Neuronal stem cell (in vitro differentiated cells): ENCODE measurements around the gene CYP2C19.
A peak's percentile ranks its signal among the peaks of the same experiment; 100 is the strongest.

Experiments
- DNase-seq: peaks from one replicate; pipeline ENCODE4 v3.0.0-alpha.2; 2013; ENCODE audit warnings: low spot score
- H2AFZ ChIP-seq: one replicate; pipeline ENCODE4 v1.6.1; 2013; ENCODE audit warnings: mild to moderate bottlenecking, low read length, inconsistent platforms
- H2AK5ac ChIP-seq: 2 replicates; pipeline ENCODE4 v1.6.1; 2013; ENCODE audit warnings: low read depth, mild to moderate bottlenecking, inconsistent platforms, low read length, moderate library complexity, mixed read lengths
- H2BK120ac ChIP-seq: 2 replicates; pipeline ENCODE4 v1.6.1; 2013; ENCODE audit warnings: low read depth, mild to moderate bottlenecking, inconsistent platforms, low read length, moderate library complexity, mixed read lengths
- H2BK12ac ChIP-seq: one replicate; pipeline ENCODE4 v1.6.1; 2013; ENCODE audit warnings: low read length, inconsistent platforms
- H2BK15ac ChIP-seq: 2 replicates; pipeline ENCODE4 v1.6.1; 2013; ENCODE audit warnings: mild to moderate bottlenecking, low read length, inconsistent platforms, mixed read lengths
- H2BK5ac ChIP-seq: one replicate; pipeline ENCODE4 v1.6.1; 2013; ENCODE audit warnings: inconsistent platforms, mild to moderate bottlenecking, low read length, moderate library complexity
- H3K14ac ChIP-seq: one replicate; pipeline ENCODE4 v1.6.1; 2013; ENCODE audit warnings: low read length, inconsistent platforms
- H3K18ac ChIP-seq: 2 replicates; pipeline ENCODE4 v1.6.1; 2013; ENCODE audit warnings: low read length, inconsistent platforms
- H3K23ac ChIP-seq: 2 replicates; pipeline ENCODE4 v1.6.1; 2013; ENCODE audit warnings: low read depth, mild to moderate bottlenecking, mixed read lengths, low read length, inconsistent platforms; ENCODE audit not compliant: poor library complexity
- H3K27ac ChIP-seq: replicated peaks from 3 replicates; pipeline ENCODE4 v1.5.1; 2013; ENCODE audit warnings: low read length, inconsistent platforms
- H3K27me3 ChIP-seq, 3 experiments: 2 replicates each; pipeline ENCODE4 v1.6.1; 2013; ENCODE audit warnings: low read length in 3 of 3, mild to moderate bottlenecking in 2 of 3, inconsistent platforms in 1 of 3, low read depth in 1 of 3, mixed read lengths in 1 of 3, moderate library complexity in 1 of 3; ENCODE audit not compliant: control insufficient read depth in 3 of 3, insufficient read depth in 3 of 3
- H3K36me3 ChIP-seq, 2 donors: replicated peaks in 1 of 2; 2 replicates each; pipeline ENCODE4 v1.6.1; 2013; ENCODE audit warnings: low read length in 2 of 2; ENCODE audit not compliant: control insufficient read depth in 2 of 2, insufficient read depth in 2 of 2
- H3K4ac ChIP-seq: 2 replicates; pipeline ENCODE4 v1.6.1; 2013; ENCODE audit warnings: inconsistent platforms, mild to moderate bottlenecking, low read length, moderate library complexity
- H3K4me1 ChIP-seq, 2 donors: 1 replicate in 1 of 2; 2 replicates in 1 of 2; pipeline ENCODE4 v1.6.1; 2013; ENCODE audit warnings: low read length in 2 of 2, low read depth in 1 of 2; ENCODE audit not compliant: control insufficient read depth in 2 of 2, insufficient read depth in 1 of 2
- H3K4me2 ChIP-seq: one replicate; pipeline ENCODE4 v1.6.1; 2013; ENCODE audit warnings: mild to moderate bottlenecking, low read length, inconsistent platforms; ENCODE audit not compliant: insufficient read depth, poor library complexity, severe bottlenecking
- H3K4me3 ChIP-seq, 2 donors: 2 replicates each; pipeline ENCODE4 v1.5.1; 2013; ENCODE audit warnings: low read length in 2 of 2, mild to moderate bottlenecking in 2 of 2, inconsistent platforms in 1 of 2, moderate library complexity in 1 of 2
- H3K79me1 ChIP-seq: one replicate; pipeline ENCODE4 v1.6.1; 2013; ENCODE audit warnings: low read depth, mild to moderate bottlenecking, inconsistent platforms, low read length, moderate library complexity
- H3K9ac ChIP-seq: one replicate; pipeline ENCODE4 v1.6.1; 2013; ENCODE audit warnings: mild to moderate bottlenecking, low read depth, low read length, inconsistent platforms; ENCODE audit not compliant: poor library complexity
- H3K9me3 ChIP-seq, 2 donors: replicated peaks in 1 of 2; 2 replicates each; pipeline versions ENCODE3 to v1.6.1; 2013; ENCODE audit warnings: low read length in 2 of 2, mild to moderate bottlenecking in 2 of 2, inconsistent platforms in 1 of 2, low read depth in 1 of 2, mixed read lengths in 1 of 2, moderate library complexity in 1 of 2; ENCODE audit not compliant: control insufficient read depth in 2 of 2, insufficient read depth in 1 of 2
- H4K8ac ChIP-seq: one replicate; pipeline ENCODE4 v1.6.1; 2013; ENCODE audit warnings: low read depth, mild to moderate bottlenecking, inconsistent platforms, low read length, moderate library complexity
- H4K91ac ChIP-seq: one replicate; pipeline ENCODE4 v1.6.1; 2013; ENCODE audit warnings: low read length, low read depth, mild to moderate bottlenecking, inconsistent platforms; ENCODE audit not compliant: poor library complexity
- WGBS, 2 donors: extraction: QIAGEN DNeasy Blood & Tissue Kit; methylation state at CpG; one replicate each; pipeline ENCODE4 v1.1.7; 2013; ENCODE audit warnings: missing lambda C conversion rate in 2 of 2, mixed read lengths in 1 of 2; ENCODE audit not compliant: insufficient read length in 2 of 2, insufficient replicate concordance in 1 of 2; ENCODE audit errors: extremely low coverage in 2 of 2; 5-methylcytosine and 5-hydroxymethylcytosine counted together

Gene CYP2C19

DNA sequence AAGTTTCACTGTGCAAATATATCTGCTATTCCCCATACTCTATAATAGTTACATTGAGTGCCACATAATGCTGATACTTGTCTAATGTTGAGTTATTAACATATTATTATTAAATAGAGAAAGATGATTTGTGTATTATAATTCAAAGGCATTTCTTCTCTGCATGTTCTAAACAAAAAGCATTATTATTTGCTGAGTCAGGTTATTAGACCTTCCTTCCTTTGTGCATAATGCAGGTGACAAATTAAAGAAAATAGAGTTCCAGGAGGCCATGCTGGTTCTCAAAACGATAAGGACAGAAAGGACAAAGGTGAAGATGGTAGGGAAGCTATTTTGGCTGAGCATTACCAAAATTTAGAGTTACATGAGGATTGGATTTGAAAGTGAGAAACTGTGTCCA lies 90.6 kb downstream of the CYP2C19 start:
- H2AK5ac ChIP-seq, result no peak overlapping the region
- no peak overlapping the region for H2BK120ac ChIP-seq
- H3K14ac ChIP-seq, result no peak overlapping the region
- H3K4ac ChIP-seq, result no peak overlapping the region
- no peak overlapping the region for H2BK15ac ChIP-seq
- H2BK12ac ChIP-seq, result no peak overlapping the region
- H3K23ac ChIP-seq, result no peak overlapping the region
- H3K36me3 ChIP-seq, result no peaks in the 10 kb centered on the region
- H3K4me2 ChIP-seq, result no peak overlapping the region
- H3K27me3 ChIP-seq, result no peaks in the 10 kb centered on the region
- H4K91ac ChIP-seq, result no peak overlapping the region
- no peak overlapping the region for H3K27ac ChIP-seq
- H3K9me3 ChIP-seq, result peaks cover 0 to under 1% of the 10 kb centered on the region in 2 donors
- no CpG with 5 or more reads among the region's 1 CpG for WGBS, 2 donors
- no peak overlapping the region for H3K4me3 ChIP-seq
- no peak for DNase-seq
- H2BK5ac ChIP-seq, result no peak overlapping the region
- no peak overlapping the region for H2AFZ ChIP-seq
- H4K8ac ChIP-seq, result no peak overlapping the region
- no peak overlapping the region for H3K9ac ChIP-seq
- H3K79me1 ChIP-seq, result no peaks in the 10 kb centered on the region
- no peaks in the 10 kb centered on the region for H3K4me1 ChIP-seq
- H3K18ac ChIP-seq, result no peak overlapping the region

- peaks cover 0 to 1% of the 10 kb centered on the region in 2 donors for H3K9me3 ChIP-seq
- H3K79me1 ChIP-seq, result no peaks in the 10 kb centered on the region
- WGBS, 2 donors, result no CpG with 5 or more reads among the region's 4 CpGs
- no peak overlapping the region for H3K14ac ChIP-seq
- no peak overlapping the region for H3K4ac ChIP-seq
- H3K36me3 ChIP-seq, result no peaks in the 10 kb centered on the region
- no peak overlapping the region for H2AFZ ChIP-seq
- no peaks in the 10 kb centered on the region for H3K27me3 ChIP-seq
- no peak overlapping the region for H2BK120ac ChIP-seq
- no peak overlapping the region for H2BK12ac ChIP-seq
- no peak overlapping the region for H3K18ac ChIP-seq
- no peak overlapping the region for H4K8ac ChIP-seq
- no peak overlapping the region for H4K91ac ChIP-seq
- no peak overlapping the region for H3K9ac ChIP-seq
- H2BK15ac ChIP-seq, result no peak overlapping the region
- H3K27ac ChIP-seq, result no peak overlapping the region
- no peaks in the 10 kb centered on the region for H3K4me1 ChIP-seq
- H2BK5ac ChIP-seq, result no peak overlapping the region
- H3K23ac ChIP-seq, result no peak overlapping the region
- H3K4me2 ChIP-seq, result no peak overlapping the region
- H2AK5ac ChIP-seq, result no peak overlapping the region
- H3K4me3 ChIP-seq, result peak overlapping the region in 1 of 2 donors; percentile 49
- no peak for DNase-seq
Observed at GRCh38 chr10:94858005-94858404, 95.5 kb downstream of the CYP2C19 start.

GRCh38 chr10:94859086-94859485 lies 96.6 kb downstream of the CYP2C19 start:
- no peak overlapping the region for H3K18ac ChIP-seq
- no peak overlapping the region for H2BK15ac ChIP-seq
- no CpG with 5 or more reads among the region's 3 CpGs for WGBS, 2 donors

DNA sequence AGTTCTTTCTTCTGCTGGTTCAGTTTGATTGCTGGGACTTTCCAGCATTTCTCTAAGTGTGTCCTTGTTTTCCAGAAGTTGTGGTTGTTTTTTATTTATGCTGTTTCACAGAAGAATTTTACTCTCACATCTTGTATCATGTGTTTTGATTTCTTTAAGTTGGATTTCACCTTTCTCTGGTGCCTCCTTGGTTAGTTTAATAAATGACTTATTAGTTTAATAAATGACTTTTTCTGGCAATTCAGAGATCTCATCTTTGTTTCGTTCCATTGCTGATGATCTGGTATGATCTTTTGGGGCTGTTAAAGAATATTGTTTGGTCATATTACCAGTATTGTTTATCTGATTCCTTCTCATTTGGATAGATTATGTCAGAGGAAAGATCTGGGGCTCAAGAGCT lies 116.2 kb downstream of the CYP2C19 start:
- H3K9me3 ChIP-seq, result no peaks in the 10 kb centered on the region
- no peak overlapping the region for H3K9ac ChIP-seq
- no peaks in the 10 kb centered on the region for H3K27me3 ChIP-seq
- DNase-seq, result no peak
- no peak overlapping the region for H2BK5ac ChIP-seq
- H3K4me3 ChIP-seq, result no peak overlapping the region
- no peak overlapping the region for H4K91ac ChIP-seq
- no peak overlapping the region for H3K14ac ChIP-seq
- H2BK12ac ChIP-seq, result no peak overlapping the region
- no peak overlapping the region for H3K4ac ChIP-seq
- no peak overlapping the region for H3K23ac ChIP-seq
- no peak overlapping the region for H2BK120ac ChIP-seq
- no peak overlapping the region for H3K4me2 ChIP-seq
- no peak overlapping the region for H2AK5ac ChIP-seq
- WGBS, 2 donors, result no CpG with 5 or more reads among the region's 1 CpG
- no peak overlapping the region for H2BK15ac ChIP-seq
- no peak overlapping the region for H3K27ac ChIP-seq
- no peak overlapping the region for H3K18ac ChIP-seq
- no peaks in the 10 kb centered on the region for H3K79me1 ChIP-seq
- peaks cover 0 to 2% of the 10 kb centered on the region in 2 donors for H3K4me1 ChIP-seq
- no peaks in the 10 kb centered on the region for H3K36me3 ChIP-seq
- H2AFZ ChIP-seq, result no peak overlapping the region
- H4K8ac ChIP-seq, result no peak overlapping the region

More at GRCh38 chr10:94859086-94859485, 96.6 kb downstream of the CYP2C19 start:
- Histone ChIP-seq H3K27ac (no peak overlapping the region), H3K4me3 (no peak overlapping the region), H3K27me3 (no peaks in the 10 kb centered on the region), H3K9me3 (peaks cover 0 to 1% of the 10 kb centered on the region in 2 donors), H4K91ac (no peak overlapping the region), H3K14ac (no peak overlapping the region), H3K4me2 (no peak overlapping the region), H2BK120ac (no peak overlapping the region), H3K79me1 (no peaks in the 10 kb centered on the region), H3K4me1 (no peaks in the 10 kb centered on the region), H2AFZ (no peak overlapping the region), H2BK5ac (no peak overlapping the region), H3K4ac (no peak overlapping the region), H3K23ac (no peak overlapping the region), H4K8ac (no peak overlapping the region), H3K9ac (no peak overlapping the region), H3K36me3 (no peaks in the 10 kb centered on the region), H2BK12ac (no peak overlapping the region), H2AK5ac (no peak overlapping the region)
- no peak for DNase-seq
